HG03103 (cell line): ENCODE measurements around the gene PEX12.
"Not testable (repeated sequence)": the region's sequence is repeated elsewhere in the genome, so short reads cannot be mapped to it uniquely, and the experiment has no call there.

Experiments used
- ATAC-seq: cut with Tn5 transposase; IDR thresholded peaks from one replicate; pipeline ENCODE4 v1.9.1; 2021; ENCODE audit warnings: low read depth; ENCODE audit not compliant: unreplicated experiment

The PEX12 gene

GRCh38 chr17:35578929-35579432 is 610 bp upstream of the PEX12 start:
- ATAC-seq, result no peak

GRCh38 chr17:35577830-35578196 is 558 bp downstream of the PEX12 start:
- no peak for ATAC-seq

DNA sequence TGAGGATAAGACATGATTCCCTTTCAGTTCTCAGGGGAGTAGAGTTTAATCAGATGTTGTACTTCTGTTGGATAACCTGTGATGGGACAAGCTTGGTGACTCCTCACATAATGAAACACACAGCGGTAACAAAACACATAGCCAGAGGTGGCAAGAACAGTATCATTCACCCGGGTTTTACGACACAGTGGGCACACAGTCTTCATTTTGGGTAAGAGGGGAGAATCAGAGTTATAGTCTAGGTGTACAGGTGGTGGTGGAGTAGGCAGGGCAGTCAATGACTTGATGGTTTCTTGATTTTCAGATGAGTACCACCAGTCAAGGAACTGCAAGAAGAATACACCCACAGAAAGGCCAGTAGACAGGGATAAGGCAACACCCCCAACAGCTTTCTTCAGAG is 2.6 kb downstream of the PEX12 start:
- no peak for ATAC-seq

DNA sequence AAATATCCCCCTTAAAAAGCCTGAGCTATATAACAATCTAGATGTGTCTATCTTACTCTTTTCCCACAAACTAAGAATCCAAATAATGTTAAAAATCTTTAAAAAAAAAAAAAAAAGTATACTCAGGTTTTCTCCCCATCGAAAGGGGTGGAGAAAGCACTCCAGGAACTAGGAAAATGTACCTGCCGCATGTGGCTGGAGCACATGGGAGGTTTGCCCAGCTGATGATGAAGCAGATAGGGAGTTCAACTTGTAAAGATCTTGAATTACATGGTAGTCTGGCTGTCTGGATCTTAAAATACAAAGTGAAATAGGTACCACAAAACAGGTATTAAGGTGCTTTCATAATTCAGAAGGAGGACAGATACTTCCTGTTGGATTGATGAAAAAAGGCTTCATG is 9.0 kb downstream of the PEX12 start:
- no peak for ATAC-seq

DNA sequence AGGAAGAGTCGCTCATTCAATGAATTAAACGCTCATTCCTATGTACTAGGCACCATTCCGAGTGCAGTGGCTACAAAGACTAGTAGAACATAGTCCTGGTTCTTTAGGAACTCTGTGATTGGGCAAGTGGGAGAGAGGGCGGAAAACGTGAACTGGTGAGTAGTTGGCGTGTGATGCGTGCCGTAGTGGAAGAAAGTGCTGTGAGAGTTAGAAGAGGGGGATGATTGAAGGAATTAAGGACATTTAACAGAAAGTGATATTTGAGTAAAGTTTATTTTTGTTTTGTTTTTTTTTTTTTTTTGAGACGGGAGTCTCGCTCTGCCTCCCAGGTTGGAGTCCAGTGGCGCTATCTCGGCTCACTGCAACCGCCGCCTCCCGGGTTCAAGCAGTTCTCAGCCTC is 9.8 kb downstream of the PEX12 start:
- ATAC-seq, result no peak

DNA sequence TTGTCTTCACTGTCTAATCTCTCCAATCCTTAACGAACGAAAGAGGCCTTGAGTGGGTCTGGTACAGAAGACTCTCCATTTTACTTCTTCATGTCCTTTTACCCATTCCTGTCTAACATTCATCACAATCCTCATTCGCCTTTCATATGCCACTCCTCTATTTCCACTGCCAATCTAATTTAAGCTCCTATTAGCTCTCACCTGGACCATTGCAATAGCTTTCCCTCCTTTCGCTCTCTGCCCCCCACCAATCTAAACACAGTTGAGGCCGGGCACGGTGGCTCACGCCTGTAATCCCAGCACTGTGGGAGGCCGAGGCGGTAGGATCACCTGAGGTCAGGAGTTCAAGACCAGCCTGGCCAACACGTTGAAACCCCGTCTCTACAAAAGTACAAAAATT is 11.4 kb downstream of the PEX12 start:
- no peak for ATAC-seq

- not testable (repeated sequence) for ATAC-seq
Observed at GRCh38 chr17:35563181-35563580, 15.2 kb downstream of the PEX12 start.

- ATAC-seq, result no peak
Observed at GRCh38 chr17:35560703-35561102, 17.7 kb downstream of the PEX12 start, which contains the start of gene SLFN14. TSS of gene SLFN14 (minus strand) at chr17:35560819. CDS start at chr17:35558062, 2,757 bp downstream.

DNA sequence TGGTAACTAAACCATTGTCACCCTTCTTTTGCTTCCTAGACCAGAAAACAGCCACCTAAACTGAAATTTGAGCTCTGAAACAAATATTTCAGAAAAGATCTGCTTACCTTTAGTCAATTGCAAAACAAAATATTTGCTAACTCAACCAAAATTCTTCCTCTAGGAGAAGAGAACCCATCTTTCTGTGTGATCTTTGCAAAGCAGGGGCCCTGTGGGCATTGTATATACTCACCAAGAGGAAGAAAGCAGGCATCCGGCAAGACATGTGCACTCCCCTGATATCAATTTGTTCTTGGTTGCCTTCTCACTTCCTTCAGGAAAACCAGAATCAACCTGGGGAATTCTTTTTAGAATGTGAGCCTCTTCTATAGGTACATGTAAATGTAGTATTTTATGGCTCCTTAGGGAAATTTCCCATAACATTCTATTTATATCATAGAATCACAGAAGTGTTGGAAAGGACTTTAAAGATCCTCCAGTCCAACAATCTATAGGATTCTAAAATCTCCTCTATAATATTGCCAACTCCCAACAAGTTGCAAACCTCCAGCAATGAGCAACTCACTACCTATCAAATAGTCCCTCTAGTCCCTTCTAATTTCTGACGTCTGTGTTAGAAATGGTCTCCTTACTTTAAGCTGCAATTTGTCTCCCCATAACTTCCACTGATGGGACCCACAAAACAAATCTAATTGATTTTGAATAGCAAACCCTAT is 18.7 kb downstream of the PEX12 start:
- ATAC-seq, result no peak

DNA sequence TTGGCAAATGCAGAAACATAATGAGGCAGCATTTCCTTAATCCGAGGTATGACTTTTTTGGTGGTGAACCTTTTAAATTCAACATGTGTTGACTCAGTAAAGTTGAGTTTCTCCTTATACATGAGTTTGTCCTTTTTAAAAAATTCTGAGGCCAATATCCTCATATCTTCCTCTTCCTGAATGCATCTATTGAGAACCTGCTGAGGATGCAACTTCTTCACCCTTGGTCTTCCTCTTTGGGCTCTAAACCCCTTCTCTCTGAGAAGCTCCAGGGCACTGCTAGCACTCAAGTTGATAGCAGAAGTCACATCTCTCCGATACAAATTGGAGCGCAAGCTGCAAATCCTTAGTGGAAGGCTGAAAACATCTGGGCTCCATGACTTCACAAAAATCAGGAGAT is 21.0 kb downstream of the PEX12 start:
- no peak for ATAC-seq

- ATAC-seq, result no peak
Observed at GRCh38 chr17:35555691-35556090, 22.7 kb downstream of the PEX12 start.

GRCh38 chr17:35554668-35555067 is 23.7 kb downstream of the PEX12 start:
- ATAC-seq, result no peak

DNA sequence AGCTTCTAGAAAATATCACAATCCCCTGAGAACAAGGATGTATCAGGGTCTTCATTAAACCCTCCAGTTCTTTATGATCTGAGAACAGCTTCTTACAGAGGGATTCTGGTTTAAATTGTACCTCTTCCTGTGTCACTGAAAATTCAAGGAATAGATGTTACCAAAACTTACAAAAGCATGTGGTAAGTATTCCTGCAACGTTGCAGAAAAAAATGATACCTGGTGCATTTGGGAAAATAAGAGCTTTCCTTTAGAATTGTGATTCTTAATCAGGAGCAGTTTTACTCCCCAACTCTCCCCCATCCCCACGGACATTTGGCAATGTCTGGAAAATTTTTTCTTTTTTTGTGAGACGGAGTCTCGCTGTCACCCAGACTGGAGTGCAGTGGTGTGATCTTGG is 25.1 kb downstream of the PEX12 start:
- ATAC-seq, result no peak

DNA sequence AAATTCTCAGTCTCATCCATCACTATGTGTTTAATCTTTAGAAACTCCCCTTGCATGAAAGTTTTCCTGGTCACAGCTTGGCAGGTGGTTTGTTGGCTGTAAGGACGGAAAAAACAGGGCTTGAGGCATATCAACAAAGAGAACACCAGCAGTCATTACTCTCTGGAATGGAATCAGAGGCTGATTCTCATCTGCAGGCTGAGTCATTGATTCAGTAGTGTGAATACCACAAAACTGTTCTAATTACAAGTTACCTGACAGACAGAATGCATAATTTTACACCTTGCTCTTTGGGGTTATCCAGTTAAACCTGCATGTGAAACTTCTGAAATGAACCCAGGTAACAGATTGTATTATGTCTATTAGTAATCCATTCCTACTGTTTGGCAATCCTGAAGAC is 29.4 kb downstream of the PEX12 start:
- ATAC-seq, result no peak

DNA sequence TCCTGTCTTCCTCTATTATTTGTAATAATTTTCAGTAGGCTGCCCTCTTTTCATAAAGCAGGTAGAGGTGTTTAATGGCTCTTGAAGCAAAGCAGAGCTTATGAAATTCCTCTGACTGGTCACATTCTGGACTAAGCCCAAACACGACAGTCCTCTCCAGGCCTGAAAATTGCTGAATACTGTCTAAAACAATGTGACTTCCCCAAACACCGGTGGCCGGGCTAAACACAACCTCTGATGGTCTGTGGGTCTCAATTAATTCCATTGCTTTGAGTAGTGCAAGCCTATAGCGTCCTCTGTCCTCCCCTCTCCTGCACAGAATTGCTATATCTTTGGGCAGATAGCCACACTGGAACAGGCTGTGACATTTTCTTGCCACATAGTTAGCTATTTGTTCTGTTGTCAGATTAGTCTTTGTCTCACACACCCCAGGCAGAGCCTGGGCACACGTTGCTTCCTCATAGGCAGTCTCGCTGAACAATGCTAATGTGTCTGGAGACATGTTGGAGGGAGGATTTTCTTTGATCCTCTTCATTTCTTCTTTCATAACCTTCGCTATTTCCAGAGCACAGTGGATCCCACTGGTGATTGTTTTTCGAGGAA is 30.1 kb downstream of the PEX12 start:
- ATAC-seq, result no peak

DNA sequence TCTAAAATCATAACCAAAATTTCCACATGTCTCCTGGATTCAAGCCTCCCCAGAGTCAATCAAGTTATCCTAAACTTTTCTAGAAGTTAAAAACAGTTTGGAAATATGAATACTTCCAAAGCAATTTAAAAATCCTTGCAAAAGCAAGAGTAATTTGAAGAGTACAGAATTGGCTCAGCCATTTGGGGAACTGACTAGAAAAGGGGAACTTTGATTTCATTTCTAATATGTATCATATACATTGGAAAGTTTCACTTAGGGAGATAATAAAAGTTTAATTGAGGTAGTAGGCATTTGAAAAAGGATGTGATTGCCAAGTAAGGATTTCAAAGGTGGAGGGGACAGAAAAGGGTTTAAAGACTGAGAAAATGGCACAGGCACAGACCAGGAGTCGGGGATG is 31.9 kb downstream of the PEX12 start:
- no peak for ATAC-seq

DNA sequence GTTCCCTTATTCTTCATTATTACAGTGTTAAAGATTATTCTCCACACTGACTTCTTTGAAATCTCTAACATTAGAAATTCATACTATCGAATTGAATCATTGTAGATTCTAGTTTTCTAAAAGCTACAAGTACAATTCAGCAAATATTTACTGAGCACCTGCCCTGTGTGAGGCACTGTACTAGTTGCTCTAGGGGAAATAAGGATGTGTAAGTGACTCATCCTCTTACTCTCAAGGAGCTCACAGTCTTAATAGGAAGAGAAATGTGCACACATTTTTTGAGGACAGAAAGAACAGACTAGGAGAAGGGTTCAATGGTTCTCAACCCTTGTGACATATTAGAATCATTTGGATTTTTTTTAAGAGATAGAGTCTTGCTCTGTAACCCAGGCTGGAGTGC is 33.2 kb downstream of the PEX12 start:
- ATAC-seq, result no peak

GRCh38 chr17:35543856-35544255 is 34.5 kb downstream of the PEX12 start:
- no peak for ATAC-seq

DNA sequence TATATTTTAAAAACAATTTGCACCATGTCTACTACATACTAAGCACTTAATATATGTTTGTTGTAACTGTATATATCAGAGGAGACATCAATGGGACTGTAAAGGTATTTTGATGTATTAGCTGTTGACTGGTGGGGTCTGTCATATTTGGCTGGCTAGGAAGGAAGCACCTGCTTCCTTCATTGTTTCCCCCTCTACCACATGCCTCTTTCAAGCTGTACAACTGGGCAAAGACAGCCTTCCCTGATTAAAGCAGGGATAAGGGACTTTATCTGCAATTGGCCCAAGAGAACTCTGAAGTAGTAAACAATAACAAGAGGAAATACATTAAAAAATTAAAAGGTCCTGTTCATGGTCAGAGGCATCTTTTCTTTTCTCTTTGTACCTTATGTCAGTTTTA is 35.4 kb downstream of the PEX12 start:
- no peak for ATAC-seq

DNA sequence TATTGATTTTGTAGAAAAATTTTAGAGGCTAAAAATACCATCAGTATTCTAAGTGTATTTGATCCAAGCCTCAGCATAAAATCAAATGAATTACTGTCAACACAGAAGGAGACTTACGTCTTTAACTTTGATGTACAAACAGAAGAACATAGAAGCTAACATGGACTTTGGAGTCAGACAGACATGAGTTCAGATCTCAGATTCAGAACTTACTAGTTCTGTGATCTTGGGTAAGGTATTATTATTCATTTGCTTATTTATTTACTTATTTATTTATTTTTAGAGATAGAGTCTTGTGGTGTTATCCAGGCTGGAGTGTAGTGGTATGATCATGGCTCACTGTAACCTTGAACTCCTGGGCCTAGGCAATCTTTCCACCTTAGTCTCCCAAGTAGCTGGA is 36.9 kb downstream of the PEX12 start:
- ATAC-seq, result no peak

- ATAC-seq, result no peak
Observed at GRCh38 chr17:35540589-35541404, 37.6 kb downstream of the PEX12 start.

DNA sequence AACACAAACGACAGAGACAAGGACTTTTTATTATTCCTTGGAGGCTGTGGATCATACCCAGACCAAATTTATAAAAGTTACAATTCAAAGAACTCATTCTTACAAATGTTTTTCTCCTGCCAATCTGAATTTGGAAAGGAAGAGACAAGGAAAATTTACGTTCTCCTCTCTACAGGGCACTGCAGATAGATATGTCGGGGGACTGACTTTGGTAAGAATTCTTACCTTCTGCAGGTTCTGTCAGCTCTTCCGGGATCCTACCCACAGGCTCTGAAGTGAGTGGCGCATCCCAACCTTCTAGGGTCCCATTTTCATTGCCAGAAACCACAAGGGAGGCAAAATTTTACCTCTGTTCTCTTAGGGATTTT is 38.7 kb downstream of the PEX12 start:
- ATAC-seq, result no peak
